Adipocyte (in vitro differentiated cells): ENCODE measurements around the gene COL6A1.

Source experiments
- DNase-seq: peaks from one replicate; pipeline ENCODE4 v3.0.0-alpha.2; 2015; ENCODE audit warnings: low read depth
- H3K27me3 ChIP-seq: replicated peaks from 2 replicates; pipeline ENCODE4 v1.7.0; 2013; ENCODE audit warnings: mild to moderate bottlenecking, low read length, moderate library complexity; ENCODE audit not compliant: control insufficient read depth, insufficient read depth
- H3K36me3 ChIP-seq: 2 replicates; pipeline ENCODE4 v1.7.0; 2013; ENCODE audit warnings: low read length, mild to moderate bottlenecking, moderate library complexity; ENCODE audit not compliant: control insufficient read depth, insufficient read depth, severe bottlenecking
- H3K4me1 ChIP-seq: 2 replicates; pipeline ENCODE4 v1.7.0; 2013; ENCODE audit warnings: mild to moderate bottlenecking, low read length, moderate library complexity; ENCODE audit not compliant: control insufficient read depth, insufficient read depth
- H3K4me3 ChIP-seq: 2 replicates; pipeline ENCODE4 v1.7.0; 2013; ENCODE audit warnings: mild to moderate bottlenecking, low read length, moderate library complexity
- H3K9ac ChIP-seq: 2 replicates; pipeline ENCODE4 v1.7.0; 2013; ENCODE audit warnings: mild to moderate bottlenecking, low read length, moderate library complexity
- H3K9me3 ChIP-seq: 2 replicates; pipeline ENCODE4 v1.7.0; 2013; ENCODE audit warnings: mild to moderate bottlenecking, low read length, moderate library complexity; ENCODE audit not compliant: control insufficient read depth

The COL6A1 gene

GRCh38 chr21:46021978-46022544, 40.5 kb downstream of the COL6A1 start:
- Histone ChIP-seq H3K27me3 (no peaks in the 10 kb centered on the region), H3K9me3 (no peaks in the 10 kb centered on the region), H3K36me3 (no peaks in the 10 kb centered on the region), H3K9ac (peak overlapping the region; percentile 75), H3K4me1 (peaks cover 43% of the 10 kb centered on the region), H3K4me3 (peak overlapping the region; percentile 75)
- no peak for DNase-seq

DNA sequence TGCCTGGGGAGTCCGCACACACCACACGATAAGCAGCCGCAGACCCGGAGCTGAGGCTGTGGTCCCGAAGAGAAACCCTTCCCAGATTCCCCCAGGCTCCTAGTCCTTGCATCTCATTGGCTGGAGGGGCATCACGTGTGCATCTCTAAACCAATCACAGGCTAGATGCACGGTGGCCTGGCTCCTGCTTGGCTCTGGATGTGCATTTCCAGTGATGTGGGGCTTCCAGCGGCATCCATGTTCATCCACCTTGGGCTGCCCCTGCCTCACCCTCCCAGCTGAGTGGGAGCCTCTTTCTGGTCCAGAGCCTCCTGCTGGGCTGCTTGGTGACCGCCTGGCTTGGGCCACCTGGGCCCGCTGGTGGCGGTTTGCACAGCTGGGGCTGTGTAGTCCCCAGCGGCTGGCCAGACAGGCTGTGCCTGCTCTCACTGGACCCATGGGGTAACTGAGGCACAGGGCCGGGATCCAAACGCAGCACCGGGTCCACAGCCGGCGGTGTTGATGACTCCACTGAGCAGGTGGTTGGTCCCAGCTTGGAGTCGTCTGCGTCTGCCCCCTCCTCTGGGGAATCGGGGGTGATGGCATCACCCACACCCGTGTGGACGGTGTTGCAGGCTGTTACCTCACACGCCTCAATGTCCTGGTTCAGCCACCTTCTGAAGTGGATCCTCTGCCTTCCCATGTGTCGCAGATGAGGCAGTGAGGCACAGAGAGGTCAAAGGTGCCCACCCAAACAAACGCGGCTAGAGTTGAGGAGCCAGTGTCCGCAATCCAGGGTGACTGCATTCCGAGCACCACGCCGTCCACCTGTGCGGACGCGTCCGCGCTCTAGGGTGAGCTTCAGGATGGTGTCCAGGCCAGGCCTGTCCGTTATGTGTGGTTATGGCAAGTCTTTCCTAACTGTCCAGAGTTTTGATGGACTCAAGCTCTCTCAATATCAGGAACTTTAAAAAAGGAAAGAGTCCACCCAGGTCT, 41.3 kb downstream of the COL6A1 start:
- H3K4me3 ChIP-seq, result peak overlapping the region; percentile 75
- no peak for DNase-seq
- H3K4me1 ChIP-seq, result peaks cover 51% of the 10 kb centered on the region
- H3K9ac ChIP-seq, result peak overlapping the region; percentile 75
- H3K36me3 ChIP-seq, result no peaks in the 10 kb centered on the region
- H3K27me3 ChIP-seq, result no peaks in the 10 kb centered on the region
- H3K9me3 ChIP-seq, result no peaks in the 10 kb centered on the region

DNA sequence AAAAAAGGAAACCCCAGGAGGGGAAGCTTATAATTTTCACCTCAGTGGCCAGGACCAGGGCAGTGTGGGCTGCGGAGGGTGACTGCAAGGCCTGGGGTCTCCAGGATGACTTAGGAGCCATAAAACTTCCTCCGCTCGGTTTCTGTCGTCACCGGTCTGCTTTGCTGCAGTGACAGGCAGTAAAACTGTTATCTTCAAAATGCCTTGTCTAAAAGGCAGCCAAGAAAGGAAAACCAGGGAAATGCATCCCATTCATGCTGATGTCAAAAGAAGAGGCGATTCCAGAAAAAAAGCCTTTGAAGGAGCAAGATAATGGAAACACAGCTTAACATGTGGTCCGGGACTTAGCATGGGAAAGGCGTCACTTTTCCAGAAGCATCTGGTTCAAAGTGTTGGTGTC, 42.0 kb downstream of the COL6A1 start:
- peaks cover 58% of the 10 kb centered on the region for H3K4me1 ChIP-seq
- H3K27me3 ChIP-seq, result no peaks in the 10 kb centered on the region
- no peak overlapping the region for H3K4me3 ChIP-seq
- H3K9me3 ChIP-seq, result no peaks in the 10 kb centered on the region
- H3K36me3 ChIP-seq, result no peaks in the 10 kb centered on the region
- H3K9ac ChIP-seq, result no peak overlapping the region
- no peak for DNase-seq

GRCh38 chr21:46024141-46024540, 42.6 kb downstream of the COL6A1 start:
- no peaks in the 10 kb centered on the region for H3K27me3 ChIP-seq
- no peaks in the 10 kb centered on the region for H3K9me3 ChIP-seq
- H3K9ac ChIP-seq, result no peak overlapping the region
- peaks cover 64% of the 10 kb centered on the region for H3K4me1 ChIP-seq
- H3K36me3 ChIP-seq, result no peaks in the 10 kb centered on the region
- H3K4me3 ChIP-seq, result no peak overlapping the region
- DNase-seq, result no peak

- DNase-seq, result peak; percentile 71
- H3K4me3 ChIP-seq, result peak overlapping the region; percentile 18
- H3K36me3 ChIP-seq, result no peaks in the 10 kb centered on the region
- peak overlapping the region; percentile 75 for H3K9ac ChIP-seq
- no peaks in the 10 kb centered on the region for H3K27me3 ChIP-seq
- H3K4me1 ChIP-seq, result peaks cover 66% of the 10 kb centered on the region
- H3K9me3 ChIP-seq, result peaks cover 5% of the 10 kb centered on the region
These were observed 43.7 kb downstream of the COL6A1 start for GRCh38 chr21:46025113-46025770.

GRCh38 chr21:46027851-46028493, 46.4 kb downstream of the COL6A1 start:
- Histone ChIP-seq H3K4me1 (peaks cover 53% of the 10 kb centered on the region), H3K36me3 (no peaks in the 10 kb centered on the region), H3K9ac (peak overlapping the region; percentile 61), H3K4me3 (peak overlapping the region; percentile 25), H3K27me3 (no peaks in the 10 kb centered on the region), H3K9me3 (peaks cover 5% of the 10 kb centered on the region)
- peak; percentile 72 for DNase-seq

GRCh38 chr21:46028573-46029091, 47.1 kb downstream of the COL6A1 start:
- Histone ChIP-seq H3K27me3 (no peaks in the 10 kb centered on the region), H3K9ac (peak overlapping the region; percentile 61), H3K9me3 (peaks cover 5% of the 10 kb centered on the region), H3K4me3 (no peak overlapping the region), H3K36me3 (no peaks in the 10 kb centered on the region), H3K4me1 (peaks cover 53% of the 10 kb centered on the region)
- DNase-seq, result peak; percentile 67

GRCh38 chr21:46029186-46029924, 47.8 kb downstream of the COL6A1 start:
- H3K4me3 ChIP-seq, result no peak overlapping the region
- DNase-seq, result no peak
- peak overlapping the region; percentile 61 for H3K9ac ChIP-seq
- H3K36me3 ChIP-seq, result no peaks in the 10 kb centered on the region
- peaks cover 5% of the 10 kb centered on the region for H3K9me3 ChIP-seq
- no peaks in the 10 kb centered on the region for H3K27me3 ChIP-seq
- peaks cover 50% of the 10 kb centered on the region for H3K4me1 ChIP-seq

DNA sequence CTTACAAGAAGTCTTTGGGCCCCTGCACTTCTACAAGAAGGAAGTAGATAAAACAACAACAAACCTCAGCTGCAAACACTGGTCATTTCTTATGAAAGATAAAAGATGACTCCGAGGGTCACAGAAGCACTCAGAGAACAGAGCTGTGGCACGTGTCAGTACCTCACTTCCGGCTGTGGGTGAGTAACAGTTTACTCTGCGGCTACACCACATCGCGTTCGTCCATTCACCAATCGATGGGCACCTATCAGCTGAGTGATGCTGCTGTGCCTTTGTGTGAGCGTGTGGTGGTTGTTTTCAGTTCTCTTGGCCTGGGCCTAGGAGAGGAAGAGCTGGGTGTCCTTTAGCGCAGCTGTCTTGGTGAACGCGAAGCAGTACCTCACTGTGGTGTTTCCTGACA, 49.9 kb downstream of the COL6A1 start:
- H3K36me3 ChIP-seq, result no peaks in the 10 kb centered on the region
- no peaks in the 10 kb centered on the region for H3K27me3 ChIP-seq
- no peak overlapping the region for H3K9ac ChIP-seq
- H3K4me3 ChIP-seq, result no peak overlapping the region
- peaks cover 34% of the 10 kb centered on the region for H3K4me1 ChIP-seq
- DNase-seq, result no peak
- peaks cover 5% of the 10 kb centered on the region for H3K9me3 ChIP-seq

DNA sequence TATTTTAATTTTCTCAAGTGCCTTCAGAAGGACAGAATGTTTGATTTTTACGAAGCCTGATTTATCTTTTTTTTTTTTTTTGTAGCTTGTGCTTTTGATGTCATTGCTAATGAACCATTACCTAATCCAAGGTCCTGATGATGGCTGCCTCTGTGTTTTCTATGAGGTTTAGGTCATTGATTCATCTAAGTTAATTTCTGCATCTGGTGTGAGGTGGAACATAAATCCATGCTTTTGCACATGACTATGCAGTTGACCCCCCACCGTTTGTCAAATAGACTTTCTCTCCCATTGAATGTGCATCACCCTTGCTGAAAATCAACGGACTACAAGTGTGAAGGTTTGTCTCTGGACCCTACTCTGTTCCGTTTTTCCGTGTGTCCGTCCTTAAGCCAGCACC, 50.5 kb downstream of the COL6A1 start:
- H3K9me3 ChIP-seq, result peaks cover 5% of the 10 kb centered on the region
- H3K36me3 ChIP-seq, result no peaks in the 10 kb centered on the region
- no peaks in the 10 kb centered on the region for H3K27me3 ChIP-seq
- no peak overlapping the region for H3K9ac ChIP-seq
- peaks cover 28% of the 10 kb centered on the region for H3K4me1 ChIP-seq
- H3K4me3 ChIP-seq, result no peak overlapping the region
- no peak for DNase-seq
